ENCODE measurements around the gene MYH15.

GRCh38 chr3:108378153-108378951, 132.0 kb downstream of the MYH15 start:
- TF ChIP-seq EP300 (IDR thresholded peaks at IDR 0.05), result no peak
- TF ChIP-seq, protein P1, sequence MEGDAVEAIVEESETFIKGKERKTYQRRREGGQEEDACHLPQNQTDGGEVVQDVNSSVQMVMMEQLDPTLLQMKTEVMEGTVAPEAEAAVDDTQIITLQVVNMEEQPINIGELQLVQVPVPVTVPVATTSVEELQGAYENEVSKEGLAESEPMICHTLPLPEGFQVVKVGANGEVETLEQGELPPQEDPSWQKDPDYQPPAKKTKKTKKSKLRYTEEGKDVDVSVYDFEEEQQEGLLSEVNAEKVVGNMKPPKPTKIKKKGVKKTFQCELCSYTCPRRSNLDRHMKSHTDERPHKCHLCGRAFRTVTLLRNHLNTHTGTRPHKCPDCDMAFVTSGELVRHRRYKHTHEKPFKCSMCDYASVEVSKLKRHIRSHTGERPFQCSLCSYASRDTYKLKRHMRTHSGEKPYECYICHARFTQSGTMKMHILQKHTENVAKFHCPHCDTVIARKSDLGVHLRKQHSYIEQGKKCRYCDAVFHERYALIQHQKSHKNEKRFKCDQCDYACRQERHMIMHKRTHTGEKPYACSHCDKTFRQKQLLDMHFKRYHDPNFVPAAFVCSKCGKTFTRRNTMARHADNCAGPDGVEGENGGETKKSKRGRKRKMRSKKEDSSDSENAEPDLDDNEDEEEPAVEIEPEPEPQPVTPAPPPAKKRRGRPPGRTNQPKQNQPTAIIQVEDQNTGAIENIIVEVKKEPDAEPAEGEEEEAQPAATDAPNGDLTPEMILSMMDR (IDR thresholded peaks at IDR 0.05), result no peak
- no peak for TF ChIP-seq POLR2A (IDR thresholded peaks at IDR 0.05)
- TF ChIP-seq POLR2AphosphoS5 (IDR thresholded peaks at IDR 0.05), result no peak

Measured in upper lobe of left lung (tissue), 4 donors.